CD4-positive, alpha-beta T cell (primary cell): Measurements from ENCODE around the gene KATNAL2. TPM values are rescaled to one million over a fixed set of nuclear protein-coding genes. Genes with fewer than 3 reads are reported as not detected.

Experiments used
- ATAC-seq: fragments of 200-7000 bp; cut with Tn5 transposase; one replicate; pipeline ENCODE4 v1.10.0; 2022; ENCODE audit warnings: mild to moderate bottlenecking; ENCODE audit not compliant: poor library complexity
- CTCF ChIA-PET: fragments of 350-600 bp; sonication (Branson Sonifier 250); formaldehyde crosslinking; loops from one replicate; lab custom pipeline; 2021; ENCODE audit warnings: antibody characterized with exemption, inconsistent platforms; lab: Charles Lee
- POLR2A ChIA-PET: fragments of 350-600 bp; sonication (Branson Sonifier 250); formaldehyde crosslinking; loops from one replicate; lab custom pipeline; 2021; ENCODE audit warnings: antibody characterized with exemption, inconsistent platforms; lab: Charles Lee
- DNase-seq, 14 experiments: peaks; one replicate each; pipeline ENCODE4 v3.0.0-alpha.2; 2013 to 2020; ENCODE audit warnings: mixed read lengths in 2 of 14
- H3K27ac ChIP-seq, 2 donors: one replicate each; pipeline versions ENCODE4 v1.5.1 to v1.7.0; 2013; ENCODE audit warnings: low read length in 2 of 2, low read depth in 1 of 2, mild to moderate bottlenecking in 1 of 2
- H3K27me3 ChIP-seq, 2 experiments: 1 replicate in 1 of 2; 2 replicates in 1 of 2; pipeline versions ENCODE4 v1.6.1 to v1.7.0; 2013; ENCODE audit warnings: low read length in 2 of 2, control low read depth in 1 of 2, mild to moderate bottlenecking in 1 of 2, moderate library complexity in 1 of 2; ENCODE audit not compliant: insufficient read depth in 2 of 2, control insufficient read depth in 1 of 2
- H3K36me3 ChIP-seq: one replicate; pipeline ENCODE4 v1.6.1; 2013; ENCODE audit warnings: low read length, control low read depth; ENCODE audit not compliant: insufficient read depth
- H3K4me1 ChIP-seq: one replicate; pipeline ENCODE4 v1.6.1; 2013; ENCODE audit warnings: low read length, control low read depth; ENCODE audit not compliant: insufficient read depth
- H3K4me3 ChIP-seq: one replicate; pipeline ENCODE4 v1.5.1; 2013; ENCODE audit warnings: mild to moderate bottlenecking, low read length, moderate library complexity
- H3K9me3 ChIP-seq, 2 experiments: 1 replicate in 1 of 2; 2 replicates in 1 of 2; pipeline versions ENCODE4 v1.6.1 to v1.7.0; 2013; ENCODE audit warnings: low read length in 2 of 2, mild to moderate bottlenecking in 2 of 2, control low read depth in 1 of 2, moderate library complexity in 1 of 2; ENCODE audit not compliant: control insufficient read depth in 1 of 2, insufficient read depth in 1 of 2
- H3K27ac Mint-ChIP-seq: one replicate; pipeline ENCODE4 v1.8.0; 2020; ENCODE audit warnings: mixed read lengths
- H3K27me3 Mint-ChIP-seq: one replicate; pipeline ENCODE4 v1.8.0; 2021; ENCODE audit warnings: mixed read lengths
- H3K36me3 Mint-ChIP-seq: one replicate; pipeline ENCODE4 v1.8.0; 2021; ENCODE audit warnings: low read depth, mixed read lengths
- H3K4me1 Mint-ChIP-seq: one replicate; pipeline ENCODE4 v1.8.0; 2021; ENCODE audit warnings: low read depth, mixed read lengths
- H3K4me3 Mint-ChIP-seq: one replicate; pipeline ENCODE4 v1.8.0; 2020; ENCODE audit warnings: mild to moderate bottlenecking, mixed read lengths
- H3K9me3 Mint-ChIP-seq: one replicate; pipeline ENCODE4 v1.8.0; 2020; ENCODE audit warnings: mixed read lengths
- CTCF ChIP-seq: fragments of 200-600 bp; IDR thresholded peaks from one replicate; pipeline ENCODE4 v1.8.0; 2022; ENCODE audit warnings: antibody characterized with exemption, mild to moderate bottlenecking
- intact Hi-C, 2 experiments: fragments of 100-400 bp; cut with DNase I in 1 of 2; cut with micrococcal nuclease in 1 of 2; formaldehyde crosslinking; loops; one replicate each; pipeline versions ENCODE4 v1.15.1 to v1.9.0; 2023 to 2025; cut with DNase I, micrococcal nuclease
- total RNA-seq, 174 experiments: library from RNA in 2 of 174; stranded (reverse) in 2 of 174; gene quantifications; one replicate each; pipeline ENCODE4 v1.2.3 and lab custom pipeline; 2021 to 2026

Gene KATNAL2
- total RNA-seq, 2 experiments from 2014 or later: 1.5 to 2.0 TPM

GRCh38 chr18:47115205-47115604, 197.8 kb downstream of the KATNAL2 start:
- ChIA-PET CTCF (no interaction called here), POLR2A (no interaction called here)
- Mint-ChIP-seq H3K4me3 (no peak overlapping the region), H3K4me1 (no peaks in the 10 kb centered on the region), H3K9me3 (no peaks in the 10 kb centered on the region), H3K27ac (no peak overlapping the region), H3K27me3 (no peaks in the 10 kb centered on the region), H3K36me3 (peaks cover 83% of the 10 kb centered on the region)
- no peak for TF ChIP-seq CTCF
- no peak overlapping the region for H3K27ac ChIP-seq
- no peak overlapping the region for H3K4me3 ChIP-seq
- no peaks in the 10 kb centered on the region for H3K4me1 ChIP-seq
- H3K9me3 ChIP-seq: no peaks in the 10 kb centered on the region
- H3K27me3 ChIP-seq: no peaks in the 10 kb centered on the region
- peaks cover 42% of the 10 kb centered on the region for H3K36me3 ChIP-seq
- intact Hi-C loops: no loop called here
- no peak for ATAC-seq
- DNase-seq: no peak

GRCh38 chr18:47118981-47119380, 201.6 kb downstream of the KATNAL2 start:
- no peak for TF ChIP-seq CTCF
- Mint-ChIP-seq H3K36me3 (peaks cover 81% of the 10 kb centered on the region), H3K27me3 (no peaks in the 10 kb centered on the region), H3K27ac (no peak overlapping the region), H3K4me3 (no peak overlapping the region), H3K9me3 (no peaks in the 10 kb centered on the region), H3K4me1 (no peaks in the 10 kb centered on the region)
- no peak overlapping the region for H3K27ac ChIP-seq
- H3K9me3 ChIP-seq: no peaks in the 10 kb centered on the region
- intact Hi-C loops: no loop called here
- DNase-seq (no peak), ATAC-seq (no peak)
- no peaks in the 10 kb centered on the region for H3K27me3 ChIP-seq
- H3K36me3 ChIP-seq: peaks cover 20% of the 10 kb centered on the region
- H3K4me3 ChIP-seq: no peak overlapping the region
- POLR2A ChIA-PET: no interaction called here
- no peaks in the 10 kb centered on the region for H3K4me1 ChIP-seq
- CTCF ChIA-PET: no interaction called here

GRCh38 chr18:47120428-47120827, 203.0 kb downstream of the KATNAL2 start:
- H3K4me1 Mint-ChIP-seq: no peaks in the 10 kb centered on the region
- Histone ChIP-seq H3K27me3 (no peaks in the 10 kb centered on the region), H3K27ac (no peak overlapping the region), H3K36me3 (peaks cover 8% of the 10 kb centered on the region), H3K4me3 (no peak overlapping the region), H3K9me3 (no peaks in the 10 kb centered on the region), H3K4me1 (no peaks in the 10 kb centered on the region)
- H3K4me3 Mint-ChIP-seq: no peak overlapping the region
- H3K27ac Mint-ChIP-seq: no peak overlapping the region
- intact Hi-C loops: no loop called here
- ChIA-PET CTCF (no interaction called here), POLR2A (no interaction called here)
- ATAC-seq (no peak), DNase-seq (no peak)
- peaks cover 77% of the 10 kb centered on the region for H3K36me3 Mint-ChIP-seq
- H3K27me3 Mint-ChIP-seq: no peaks in the 10 kb centered on the region
- TF ChIP-seq CTCF: no peak
- H3K9me3 Mint-ChIP-seq: no peaks in the 10 kb centered on the region
